A549 (cell line): Measurements from ENCODE around the gene UFD1. TPM values are rescaled to one million over a fixed set of nuclear protein-coding genes. Genes with fewer than 3 reads are reported as not detected.

Source experiments
- ATAC-seq, 2 experiments: fragments of 200-7000 bp in 1 of 2; fragments of >200 bp in 1 of 2; cut with Nextera tagmentation in 1 of 2; cut with Tn5 transposase in 1 of 2; 3 replicates each; pipeline versions ENCODE4 v1.8.0 to v1.9.1; 2018 to 2020; ENCODE audit warnings: mild to moderate bottlenecking in 1 of 2, moderate library complexity in 1 of 2
- CTCF ChIA-PET: fragments of 300-600 bp; sonication (Branson Sonifier 250); formaldehyde crosslinking; extraction: SDS; loops from one replicate; lab custom pipeline; 2021; ENCODE audit warnings: antibody characterized with exemption, inconsistent platforms; lab: Yijun Ruan, JAX
- POLR2A ChIA-PET: fragments of 350-600 bp; formaldehyde crosslinking; extraction: SDS; loops from one replicate; lab custom pipeline; 2021; ENCODE audit warnings: antibody characterized with exemption, inconsistent platforms; lab: Yijun Ruan, JAX
- DNase-seq, 2 experiments: peaks; one replicate each; pipeline versions ENCODE4 v3.0.0 to v3.0.0-alpha.2; 2011 to 2016; ENCODE audit warnings: low read depth in 1 of 2, low spot score in 1 of 2
- FAIRE-seq: peaks from 2 replicates; lab custom pipeline; 2011; peaks lifted over from hg19 to GRCh38; lab: Jason Lieb, UNC
- H3K27ac ChIP-seq, 2 experiments: fragments of >200 bp; sonication (Bioruptor Twin); formaldehyde crosslinking; 3 replicates each; pipeline ENCODE4 v1.5.1; 2016 to 2017
- H3K4me1 ChIP-seq: fragments of >200 bp; sonication (Bioruptor Twin); formaldehyde crosslinking; 3 replicates; pipeline ENCODE4 v1.6.1; 2016
- H3K4me2 ChIP-seq: fragments of >200 bp; sonication (Bioruptor Twin); formaldehyde crosslinking; 3 replicates; pipeline ENCODE4 v1.6.1; 2016
- H3K4me3 ChIP-seq: fragments of >200 bp; sonication (Bioruptor Twin); formaldehyde crosslinking; 3 replicates; pipeline ENCODE4 v1.5.1; 2016
- H3K9me3 ChIP-seq: fragments of >200 bp; sonication (Bioruptor Twin); formaldehyde crosslinking; 3 replicates; pipeline ENCODE4 v1.6.1; 2016
- BHLHE40 ChIP-seq: IDR thresholded peaks from 2 replicates; pipeline ENCODE4 v1.6.1; 2012; ENCODE audit warnings: low read depth, low read length, inconsistent platforms
- CBX8 ChIP-seq: fragments of 200-600 bp; sonication (generic); IDR thresholded peaks from 2 replicates; pipeline ENCODE4 v1.6.1; 2016
- CEBPB ChIP-seq, 2 experiments: fragments of >200 bp in 1 of 2; sonication (Bioruptor Twin) in 1 of 2; formaldehyde crosslinking in 1 of 2; IDR thresholded peaks; 2 replicates each; pipeline ENCODE4 v1.6.1; 2012 to 2016
- CHD2 ChIP-seq: fragments of 150-350 bp; IDR thresholded peaks from 2 replicates; pipeline ENCODE4 v1.6.1; 2014; ENCODE audit warnings: low read length; ENCODE audit not compliant: partially characterized antibody
- FOSB ChIP-seq: fragments of 250-450 bp; sonication (Bioruptor Pico); IDR thresholded peaks from 2 replicates; pipeline ENCODE4 v1.5.0; 2020; ENCODE audit warnings: mild to moderate bottlenecking, moderate library complexity
- HEYL ChIP-seq: fragments of 250-450 bp; sonication (Bioruptor Pico); IDR thresholded peaks from 2 replicates; pipeline ENCODE4 v1.8.0; 2021; ENCODE audit warnings: mild to moderate bottlenecking, moderate library complexity
- HOXA7 ChIP-seq: fragments of 250-450 bp; sonication (Bioruptor Pico); IDR thresholded peaks from 2 replicates; pipeline ENCODE4 v1.5.0; 2020; ENCODE audit warnings: mild to moderate bottlenecking, moderate library complexity
- HOXB5 ChIP-seq: fragments of 250-450 bp; sonication (Bioruptor Pico); IDR thresholded peaks from 2 replicates; pipeline ENCODE4 v1.5.0; 2020; ENCODE audit warnings: mild to moderate bottlenecking, moderate library complexity
- JUNB ChIP-seq: fragments of >200 bp; sonication (Bioruptor Twin); formaldehyde crosslinking; IDR thresholded peaks from 2 replicates; pipeline ENCODE4 v1.6.1; 2016
- KDM5A ChIP-seq: fragments of 200-600 bp; sonication (generic); IDR thresholded peaks from 2 replicates; pipeline ENCODE4 v1.6.1; 2016; ENCODE audit warnings: antibody characterized with exemption, mild to moderate bottlenecking
- MYC ChIP-seq: IDR thresholded peaks from 2 replicates; pipeline ENCODE4 v1.6.1; 2012; ENCODE audit warnings: mild to moderate bottlenecking, inconsistent platforms, low read length, improper control_type of control experiment, borderline replicate concordance
- PHF8 ChIP-seq: fragments of 200-600 bp; sonication (generic); IDR thresholded peaks from 2 replicates; pipeline ENCODE4 v1.6.1; 2016; ENCODE audit warnings: low read depth, mild to moderate bottlenecking, antibody characterized with exemption, moderate library complexity, borderline replicate concordance
- POLR2AphosphoS2 ChIP-seq: conservative IDR thresholded peaks from 2 replicates; pipeline ENCODE4 v1.6.1; 2012; ENCODE audit warnings: low read length, improper control_type of control experiment, inconsistent platforms
- RAD21 ChIP-seq, 2 experiments: fragments of >200 bp in 1 of 2; sonication (Bioruptor Twin) in 1 of 2; formaldehyde crosslinking in 1 of 2; IDR thresholded peaks in 1 of 2; conservative IDR thresholded peaks in 1 of 2; 2 replicates in 1 of 2; 3 replicates in 1 of 2; pipeline ENCODE4 v1.6.1; 2012 to 2018; ENCODE audit warnings: inconsistent platforms in 1 of 2
- RFX5 ChIP-seq: fragments of 450-650 bp; IDR thresholded peaks from 2 replicates; pipeline ENCODE4 v1.7.1; 2014; ENCODE audit warnings: antibody characterized with exemption, mild to moderate bottlenecking, moderate library complexity
- SMC3 ChIP-seq: fragments of >200 bp; sonication (Bioruptor Twin); formaldehyde crosslinking; IDR thresholded peaks from 3 replicates; pipeline ENCODE4 v1.6.1; 2018; ENCODE audit warnings: inconsistent platforms
- ZFP36 ChIP-seq: fragments of 450-650 bp; IDR thresholded peaks from 2 replicates; pipeline ENCODE4 v1.6.1; 2014; ENCODE audit warnings: borderline replicate concordance; ENCODE audit not compliant: partially characterized antibody
- ZNF302 ChIP-seq: fragments of 250-450 bp; sonication (Bioruptor Pico); IDR thresholded peaks from 2 replicates; pipeline ENCODE4 v1.9.0; 2021; ENCODE audit warnings: inconsistent platforms, mild to moderate bottlenecking, moderate library complexity
- WGBS: methylation state at CpG from one replicate; pipeline ENCODE4 v1.1.6; 2017; ENCODE audit errors: missing lambda C conversion rate; 5-methylcytosine and 5-hydroxymethylcytosine counted together
- polyA plus RNA-seq, 4 experiments: library from polyadenylated mRNA; depleted of rRNA in 3 of 4; stranded (reverse); fragments of >200 nt; fragmentation: RNase III in 1 of 4; extraction: RNeasy Plus Mini Kit Qiagen cat#74134 plus additional on column Dnase treatment in 1 of 4; gene quantifications; 2 replicates in 3 of 4; 3 replicates in 1 of 4; pipeline ENCODE4 v1.2.3, GENCODE V29; 2011 to 2017
- TF ChIP-seq, protein P1 (sequence below): fragments of 200-600 bp; sonication (generic); IDR thresholded peaks from 2 replicates; pipeline ENCODE4 v1.6.1; 2016; ENCODE audit warnings: antibody characterized with exemption, mild to moderate bottlenecking, moderate library complexity
- TF ChIP-seq, protein P2 (sequence below): fragments of 450-650 bp; IDR thresholded peaks from 2 replicates; pipeline ENCODE4 v1.6.1; 2014; ENCODE audit warnings: antibody characterized with exemption
- TF ChIP-seq, protein P3 (sequence below): fragments of 250-450 bp; sonication (Bioruptor Pico); IDR thresholded peaks from 2 replicates; pipeline ENCODE4 v1.5.0; 2021; ENCODE audit warnings: mild to moderate bottlenecking, moderate library complexity, borderline replicate concordance
- TF ChIP-seq, protein P4 (sequence below): fragments of 150-350 bp; IDR thresholded peaks from 2 replicates; pipeline ENCODE4 v1.6.1; 2014; ENCODE audit warnings: low read depth, mild to moderate bottlenecking, low read length
- TF ChIP-seq, protein P5 (sequence below): fragments of 250-450 bp; sonication (Bioruptor Pico); IDR thresholded peaks from 2 replicates; pipeline ENCODE4 v1.5.0; 2020; ENCODE audit warnings: low read depth, mild to moderate bottlenecking, moderate library complexity
- TF ChIP-seq, protein P6 (sequence below): IDR thresholded peaks from 2 replicates; pipeline ENCODE4 v1.6.1; 2012

The UFD1 gene
- polyA plus RNA-seq, 2 of the 4 experiments (the other 2 are of a cell fraction), result 95.4 to 96.1 TPM

DNA sequence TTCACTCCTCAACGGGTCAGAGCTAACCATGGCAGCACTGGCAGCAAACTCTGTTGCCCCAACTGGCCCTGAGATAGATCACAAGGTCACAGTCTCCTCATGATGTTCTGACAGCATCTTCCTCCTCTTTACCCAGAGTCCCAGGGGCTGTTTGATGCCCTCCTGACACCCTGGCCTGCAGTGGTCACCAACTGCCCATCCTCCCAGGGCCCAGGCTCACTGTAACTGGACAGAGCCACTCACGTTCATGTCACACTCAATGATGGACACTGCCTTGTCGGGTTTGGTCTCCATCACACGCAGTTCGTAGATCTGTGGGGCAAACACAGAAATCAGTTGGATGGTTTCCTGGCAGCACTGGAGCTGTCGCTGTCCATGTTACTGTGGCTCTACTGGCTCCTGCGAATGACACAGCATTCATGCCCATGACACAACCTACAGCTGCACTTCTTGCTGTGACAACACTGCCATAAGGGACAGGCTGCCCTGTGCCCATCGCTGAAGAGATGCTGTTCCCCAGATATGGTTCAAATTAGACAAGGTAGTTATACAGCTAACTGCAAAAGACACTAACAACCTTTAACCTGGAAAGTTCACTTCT is 21.1 kb downstream of the UFD1 start:
- POLR2A ChIA-PET, result no interaction called here

DNA sequence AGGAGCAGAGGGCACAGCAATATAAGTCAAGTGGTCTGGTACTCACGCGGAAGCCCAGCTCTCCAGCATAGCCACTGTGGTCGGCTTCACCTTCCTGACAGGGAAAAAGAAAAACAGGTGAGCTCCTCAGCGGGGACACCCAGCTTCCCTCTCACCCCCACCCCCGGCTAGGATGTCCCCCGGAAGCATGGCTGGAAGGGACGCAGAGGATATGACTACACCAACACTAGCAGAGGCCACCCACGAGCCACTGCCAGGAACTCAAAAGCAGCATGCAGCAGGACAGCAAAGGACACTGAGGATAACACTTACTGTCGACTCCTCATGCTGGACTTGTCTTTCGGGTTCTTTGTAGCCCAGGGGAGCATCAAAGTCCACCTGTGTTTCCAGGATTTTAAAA is 22.5 kb downstream of the UFD1 start:
- ATAC-seq, result no peak

More for the DNA sequence above, 21.1 kb downstream of the UFD1 start:
- no peak for TF ChIP-seq CHD2
- no peak for TF ChIP-seq KDM5A
- TF ChIP-seq, all 56 proteins: peak for 0
- no peak for FAIRE-seq
- Histone ChIP-seq H3K4me2 (no peak overlapping the region), H3K27ac (no peak overlapping the region), H3K9me3 (no peaks in the 10 kb centered on the region), H3K4me1 (no peaks in the 10 kb centered on the region), H3K4me3 (no peak overlapping the region)
- no peak for ATAC-seq
- CTCF ChIA-PET, result interaction anchor here (0.5 to 0.7 kb wide), 4 partner anchors 11 to 356 kb away, joined by 3 read pairs; no protein-coding TSS in a partner anchor
- no peak for DNase-seq
- 91% methylated on average over 6 of the region's 8 CpGs for WGBS

DNA sequence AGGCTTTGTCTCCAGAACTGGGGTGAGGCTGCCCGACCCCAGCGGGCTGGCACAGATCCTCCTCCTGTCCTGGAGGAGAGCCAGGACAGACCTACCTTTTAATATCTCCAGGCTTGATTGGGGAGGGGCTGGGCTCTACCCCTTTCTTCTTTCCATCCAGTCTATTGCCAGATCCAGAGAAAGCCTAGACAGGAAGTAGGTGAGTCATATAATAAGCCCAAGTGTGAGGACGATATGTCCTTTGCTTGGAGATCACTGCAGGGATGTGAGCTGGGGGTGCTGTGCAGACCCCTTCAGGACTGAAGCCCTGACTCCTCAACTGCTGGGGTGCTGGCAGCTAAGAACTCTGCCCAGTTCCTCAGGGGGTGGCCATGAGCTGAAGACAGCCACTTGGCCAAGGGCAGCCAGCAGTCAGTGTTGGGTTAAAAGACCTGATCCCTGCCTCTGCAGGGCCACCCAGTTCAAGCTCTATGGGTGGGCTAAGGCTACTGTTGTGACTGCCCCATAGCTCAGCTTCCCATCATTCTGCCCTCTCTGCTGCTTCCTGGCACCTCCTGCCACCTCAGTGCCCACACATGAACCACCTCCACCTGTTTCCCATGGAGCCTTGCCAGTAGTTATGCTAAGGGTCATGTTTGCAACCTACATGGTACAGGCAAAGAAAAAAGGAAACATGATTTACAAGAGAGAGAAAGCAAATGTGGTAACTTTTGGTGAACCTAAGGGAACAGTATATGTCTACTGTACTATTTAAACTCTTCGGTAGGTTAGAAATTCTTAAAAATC is 23.2 kb downstream of the UFD1 start:
- DNase-seq, result no peak
- Histone ChIP-seq H3K4me2 (no peak overlapping the region), H3K27ac (no peak overlapping the region), H3K9me3 (no peaks in the 10 kb centered on the region), H3K4me1 (no peaks in the 10 kb centered on the region), H3K4me3 (no peak overlapping the region)
- FAIRE-seq, result no peak
- TF ChIP-seq HOXB5 (CRISPR knock-in tag) (no peak), KDM5A (no peak), BHLHE40 (no peak), CEBPB (IDR thresholded peaks at IDR 0.05) (no peak)
- TF ChIP-seq, protein P1, sequence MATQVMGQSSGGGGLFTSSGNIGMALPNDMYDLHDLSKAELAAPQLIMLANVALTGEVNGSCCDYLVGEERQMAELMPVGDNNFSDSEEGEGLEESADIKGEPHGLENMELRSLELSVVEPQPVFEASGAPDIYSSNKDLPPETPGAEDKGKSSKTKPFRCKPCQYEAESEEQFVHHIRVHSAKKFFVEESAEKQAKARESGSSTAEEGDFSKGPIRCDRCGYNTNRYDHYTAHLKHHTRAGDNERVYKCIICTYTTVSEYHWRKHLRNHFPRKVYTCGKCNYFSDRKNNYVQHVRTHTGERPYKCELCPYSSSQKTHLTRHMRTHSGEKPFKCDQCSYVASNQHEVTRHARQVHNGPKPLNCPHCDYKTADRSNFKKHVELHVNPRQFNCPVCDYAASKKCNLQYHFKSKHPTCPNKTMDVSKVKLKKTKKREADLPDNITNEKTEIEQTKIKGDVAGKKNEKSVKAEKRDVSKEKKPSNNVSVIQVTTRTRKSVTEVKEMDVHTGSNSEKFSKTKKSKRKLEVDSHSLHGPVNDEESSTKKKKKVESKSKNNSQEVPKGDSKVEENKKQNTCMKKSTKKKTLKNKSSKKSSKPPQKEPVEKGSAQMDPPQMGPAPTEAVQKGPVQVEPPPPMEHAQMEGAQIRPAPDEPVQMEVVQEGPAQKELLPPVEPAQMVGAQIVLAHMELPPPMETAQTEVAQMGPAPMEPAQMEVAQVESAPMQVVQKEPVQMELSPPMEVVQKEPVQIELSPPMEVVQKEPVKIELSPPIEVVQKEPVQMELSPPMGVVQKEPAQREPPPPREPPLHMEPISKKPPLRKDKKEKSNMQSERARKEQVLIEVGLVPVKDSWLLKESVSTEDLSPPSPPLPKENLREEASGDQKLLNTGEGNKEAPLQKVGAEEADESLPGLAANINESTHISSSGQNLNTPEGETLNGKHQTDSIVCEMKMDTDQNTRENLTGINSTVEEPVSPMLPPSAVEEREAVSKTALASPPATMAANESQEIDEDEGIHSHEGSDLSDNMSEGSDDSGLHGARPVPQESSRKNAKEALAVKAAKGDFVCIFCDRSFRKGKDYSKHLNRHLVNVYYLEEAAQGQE, result no peak
- TF ChIP-seq, protein P2, sequence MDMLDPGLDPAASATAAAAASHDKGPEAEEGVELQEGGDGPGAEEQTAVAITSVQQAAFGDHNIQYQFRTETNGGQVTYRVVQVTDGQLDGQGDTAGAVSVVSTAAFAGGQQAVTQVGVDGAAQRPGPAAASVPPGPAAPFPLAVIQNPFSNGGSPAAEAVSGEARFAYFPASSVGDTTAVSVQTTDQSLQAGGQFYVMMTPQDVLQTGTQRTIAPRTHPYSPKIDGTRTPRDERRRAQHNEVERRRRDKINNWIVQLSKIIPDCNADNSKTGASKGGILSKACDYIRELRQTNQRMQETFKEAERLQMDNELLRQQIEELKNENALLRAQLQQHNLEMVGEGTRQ, result no peak
- 30% methylated on average over 2 of the region's 4 CpGs for WGBS
- POLR2A ChIA-PET, result no interaction called here
- no peak for ATAC-seq
- CTCF ChIA-PET, result interaction anchor here (0.9 to 1.2 kb wide), 2 partner anchors 10 to 174 kb away, joined by 3 read pairs; no protein-coding TSS in a partner anchor

More for the DNA sequence above, 22.5 kb downstream of the UFD1 start:
- H3K27ac ChIP-seq, result no peak overlapping the region
- no peaks in the 10 kb centered on the region for H3K9me3 ChIP-seq
- no peaks in the 10 kb centered on the region for H3K4me1 ChIP-seq
- DNase-seq (no peak), FAIRE-seq (no peak)
- ChIA-PET CTCF (interaction anchor here (0.9 kb wide), 1 partner anchor 11 kb away, joined by 3 read pairs; no protein-coding TSS in a partner anchor), POLR2A (no interaction called here)
- no peak overlapping the region for H3K4me2 ChIP-seq
- TF ChIP-seq, protein P3, sequence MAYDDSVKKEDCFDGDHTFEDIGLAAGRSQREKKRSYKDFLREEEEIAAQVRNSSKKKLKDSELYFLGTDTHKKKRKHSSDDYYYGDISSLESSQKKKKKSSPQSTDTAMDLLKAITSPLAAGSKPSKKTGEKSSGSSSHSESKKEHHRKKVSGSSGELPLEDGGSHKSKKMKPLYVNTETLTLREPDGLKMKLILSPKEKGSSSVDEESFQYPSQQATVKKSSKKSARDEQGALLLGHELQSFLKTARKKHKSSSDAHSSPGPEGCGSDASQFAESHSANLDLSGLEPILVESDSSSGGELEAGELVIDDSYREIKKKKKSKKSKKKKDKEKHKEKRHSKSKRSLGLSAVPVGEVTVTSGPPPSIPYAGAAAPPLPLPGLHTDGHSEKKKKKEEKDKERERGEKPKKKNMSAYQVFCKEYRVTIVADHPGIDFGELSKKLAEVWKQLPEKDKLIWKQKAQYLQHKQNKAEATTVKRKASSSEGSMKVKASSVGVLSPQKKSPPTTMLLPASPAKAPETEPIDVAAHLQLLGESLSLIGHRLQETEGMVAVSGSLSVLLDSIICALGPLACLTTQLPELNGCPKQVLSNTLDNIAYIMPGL, result no peak
- TF ChIP-seq, protein P4, sequence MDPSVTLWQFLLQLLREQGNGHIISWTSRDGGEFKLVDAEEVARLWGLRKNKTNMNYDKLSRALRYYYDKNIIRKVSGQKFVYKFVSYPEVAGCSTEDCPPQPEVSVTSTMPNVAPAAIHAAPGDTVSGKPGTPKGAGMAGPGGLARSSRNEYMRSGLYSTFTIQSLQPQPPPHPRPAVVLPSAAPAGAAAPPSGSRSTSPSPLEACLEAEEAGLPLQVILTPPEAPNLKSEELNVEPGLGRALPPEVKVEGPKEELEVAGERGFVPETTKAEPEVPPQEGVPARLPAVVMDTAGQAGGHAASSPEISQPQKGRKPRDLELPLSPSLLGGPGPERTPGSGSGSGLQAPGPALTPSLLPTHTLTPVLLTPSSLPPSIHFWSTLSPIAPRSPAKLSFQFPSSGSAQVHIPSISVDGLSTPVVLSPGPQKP, result no peak
- TF ChIP-seq HOXA7 (CRISPR knock-in tag) (no peak), PHF8 (no peak), JUNB (no peak), ZNF302 (CRISPR knock-in tag) (no peak), RFX5 (no peak), MYC (no peak), FOSB (CRISPR knock-in tag) (no peak), CBX8 (no peak), POLR2AphosphoS2 (no peak), SMC3 (no peak), ZFP36 (no peak), RAD21 (conservative IDR thresholded peaks at IDR 0.05 in 1 of 2, IDR thresholded peaks at IDR 0.05 in 1 of 2) (no peak), HEYL (no peak)
- TF ChIP-seq, protein P5, sequence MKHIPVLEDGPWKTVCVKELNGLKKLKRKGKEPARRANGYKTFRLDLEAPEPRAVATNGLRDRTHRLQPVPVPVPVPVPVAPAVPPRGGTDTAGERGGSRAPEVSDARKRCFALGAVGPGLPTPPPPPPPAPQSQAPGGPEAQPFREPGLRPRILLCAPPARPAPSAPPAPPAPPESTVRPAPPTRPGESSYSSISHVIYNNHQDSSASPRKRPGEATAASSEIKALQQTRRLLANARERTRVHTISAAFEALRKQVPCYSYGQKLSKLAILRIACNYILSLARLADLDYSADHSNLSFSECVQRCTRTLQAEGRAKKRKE, result no peak
- TF ChIP-seq, protein P6, sequence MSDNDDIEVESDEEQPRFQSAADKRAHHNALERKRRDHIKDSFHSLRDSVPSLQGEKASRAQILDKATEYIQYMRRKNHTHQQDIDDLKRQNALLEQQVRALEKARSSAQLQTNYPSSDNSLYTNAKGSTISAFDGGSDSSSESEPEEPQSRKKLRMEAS, result no peak
- 94% methylated on average over 8 of the region's 10 CpGs for WGBS
- H3K4me3 ChIP-seq, result no peak overlapping the region
